Measurements from ENCODE around the gene HBE1. TPM values are rescaled to one million over a fixed set of nuclear protein-coding genes. Genes with fewer than 3 reads are reported as not detected.
"Not testable (repeated sequence)": the region's sequence is repeated elsewhere in the genome, so short reads cannot be mapped to it uniquely, and the experiment has no call there.

Gene HBE1
- total RNA-seq, 1 donor from 2014 or later, result not detected

DNA sequence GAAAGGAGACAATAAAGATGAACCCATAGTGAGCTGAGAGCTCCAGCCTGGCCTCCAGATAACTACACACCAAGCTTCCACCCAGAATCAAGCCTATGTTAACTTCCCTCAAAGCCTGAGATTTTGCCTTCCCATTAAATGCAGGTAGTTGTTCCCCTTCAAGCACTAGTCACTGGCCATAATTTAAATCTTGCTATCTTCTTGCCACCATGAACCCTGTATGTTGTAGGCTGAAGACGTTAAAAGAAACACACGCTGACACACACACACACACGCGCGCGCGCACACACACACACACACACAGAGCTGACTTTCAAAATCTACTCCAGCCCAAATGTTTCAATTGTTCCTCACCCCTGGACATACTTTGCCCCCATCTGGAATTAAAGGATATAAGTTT is 21.2 kb downstream of the HBE1 start:
- not testable (repeated sequence) for H3K4me3 Mint-ChIP-seq (ENCODE audit: unreplicated experiment); DNase-seq (ENCODE audit: low read depth); FAIRE-seq; H3K9me3 ChIP-seq (ENCODE audit: insufficient read depth, low read depth, low read length); H3K36me3 Mint-ChIP-seq (ENCODE audit: low read depth, unreplicated experiment); H3K9ac ChIP-seq (ENCODE audit: low read length); H3K79me2 ChIP-seq (ENCODE audit: insufficient read depth, low read length); H3K27ac Mint-ChIP-seq (ENCODE audit: unreplicated experiment); H3K27ac ChIP-seq (ENCODE audit: low read depth, low read length); H3K27me3 ChIP-seq (ENCODE audit: insufficient read depth, low read length); H3K9me3 Mint-ChIP-seq (ENCODE audit: unreplicated experiment); H2AFZ ChIP-seq (ENCODE audit: low read depth, low read length); H3K4me2 ChIP-seq (ENCODE audit: low read length); H3K4me1 ChIP-seq (ENCODE audit: insufficient read depth, low read length); H3K36me3 ChIP-seq (ENCODE audit: insufficient read depth, low read length); H4K20me1 ChIP-seq (ENCODE audit: insufficient read depth, low read length); H3K4me1 Mint-ChIP-seq (ENCODE audit: low read depth, unreplicated experiment); H3K27me3 Mint-ChIP-seq (ENCODE audit: low read depth, unreplicated experiment); H3K4me3 ChIP-seq (ENCODE audit: insufficient read depth, low read depth, low read length)

DNA sequence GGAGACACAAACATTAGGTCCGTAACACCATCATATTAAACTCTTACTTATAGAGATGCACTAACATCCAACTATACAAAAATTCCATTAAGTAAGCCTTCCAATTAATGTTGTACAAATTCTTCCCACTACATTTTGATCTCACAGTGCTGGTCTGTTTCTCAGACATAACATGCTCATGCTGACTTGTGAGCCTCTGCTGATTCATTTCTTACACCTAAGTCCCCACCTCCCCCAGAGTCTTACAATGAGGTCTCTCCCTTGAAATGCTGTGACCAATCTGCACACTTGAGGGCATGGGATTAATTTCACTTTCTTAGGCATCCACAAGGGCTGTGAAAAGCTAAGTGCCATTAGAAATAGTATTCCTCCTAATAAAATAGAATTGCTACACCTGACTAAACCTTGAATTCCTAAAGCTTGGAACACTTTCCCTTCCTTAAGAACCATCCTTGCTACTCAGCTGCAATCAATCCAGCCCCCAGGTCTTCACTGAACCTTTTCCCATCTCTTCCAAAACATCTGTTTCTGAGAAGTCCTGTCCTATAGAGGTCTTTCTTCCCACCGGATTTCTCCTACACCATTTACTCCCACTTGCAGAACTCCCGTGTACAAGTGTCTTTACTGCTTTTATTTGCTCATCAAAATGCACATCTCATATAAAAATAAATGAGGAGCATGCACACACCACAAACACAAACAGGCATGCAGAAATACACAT is 22.1 kb downstream of the HBE1 start:
- no peaks in the 10 kb centered on the region for H3K79me2 ChIP-seq (ENCODE audit: insufficient read depth, low read length)
- H4K20me1 ChIP-seq (ENCODE audit: insufficient read depth, low read length), result no peaks in the 10 kb centered on the region
- H3K4me3 ChIP-seq (ENCODE audit: insufficient read depth, low read depth, low read length), result no peak overlapping the region
- no peak for TF ChIP-seq EZH2 (IDR thresholded peaks at IDR 0.05; ENCODE audit: insufficient read depth, low read length)
- TF ChIP-seq, protein P1, sequence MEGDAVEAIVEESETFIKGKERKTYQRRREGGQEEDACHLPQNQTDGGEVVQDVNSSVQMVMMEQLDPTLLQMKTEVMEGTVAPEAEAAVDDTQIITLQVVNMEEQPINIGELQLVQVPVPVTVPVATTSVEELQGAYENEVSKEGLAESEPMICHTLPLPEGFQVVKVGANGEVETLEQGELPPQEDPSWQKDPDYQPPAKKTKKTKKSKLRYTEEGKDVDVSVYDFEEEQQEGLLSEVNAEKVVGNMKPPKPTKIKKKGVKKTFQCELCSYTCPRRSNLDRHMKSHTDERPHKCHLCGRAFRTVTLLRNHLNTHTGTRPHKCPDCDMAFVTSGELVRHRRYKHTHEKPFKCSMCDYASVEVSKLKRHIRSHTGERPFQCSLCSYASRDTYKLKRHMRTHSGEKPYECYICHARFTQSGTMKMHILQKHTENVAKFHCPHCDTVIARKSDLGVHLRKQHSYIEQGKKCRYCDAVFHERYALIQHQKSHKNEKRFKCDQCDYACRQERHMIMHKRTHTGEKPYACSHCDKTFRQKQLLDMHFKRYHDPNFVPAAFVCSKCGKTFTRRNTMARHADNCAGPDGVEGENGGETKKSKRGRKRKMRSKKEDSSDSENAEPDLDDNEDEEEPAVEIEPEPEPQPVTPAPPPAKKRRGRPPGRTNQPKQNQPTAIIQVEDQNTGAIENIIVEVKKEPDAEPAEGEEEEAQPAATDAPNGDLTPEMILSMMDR (IDR thresholded peaks at IDR 0.05; ENCODE audit: insufficient read depth, low read depth, low read length), result no peak
- DNase-seq (ENCODE audit: low read depth) (no peak), FAIRE-seq (no peak)
- Mint-ChIP-seq H3K27ac (ENCODE audit: unreplicated experiment) (no peak overlapping the region), H3K36me3 (ENCODE audit: low read depth, unreplicated experiment) (no peaks in the 10 kb centered on the region), H3K4me1 (ENCODE audit: low read depth, unreplicated experiment) (peaks cover 9% of the 10 kb centered on the region), H3K4me3 (ENCODE audit: unreplicated experiment) (no peak overlapping the region), H3K27me3 (ENCODE audit: low read depth, unreplicated experiment) (peaks cover under 1% of the 10 kb centered on the region), H3K9me3 (ENCODE audit: unreplicated experiment) (peaks cover 3% of the 10 kb centered on the region)
- no peaks in the 10 kb centered on the region for H3K4me1 ChIP-seq (ENCODE audit: insufficient read depth, low read length)
- no peak overlapping the region for H2AFZ ChIP-seq (ENCODE audit: low read depth, low read length)
- no peak overlapping the region for H3K4me2 ChIP-seq (ENCODE audit: low read length)
- no peak overlapping the region for H3K9ac ChIP-seq (ENCODE audit: low read length)
- no peaks in the 10 kb centered on the region for H3K27me3 ChIP-seq (ENCODE audit: insufficient read depth, low read length)
- H3K36me3 ChIP-seq (ENCODE audit: insufficient read depth, low read length), result no peaks in the 10 kb centered on the region
- no peak overlapping the region for H3K27ac ChIP-seq (ENCODE audit: low read depth, low read length)
- H3K9me3 ChIP-seq (ENCODE audit: insufficient read depth, low read depth, low read length), result no peaks in the 10 kb centered on the region

DNA sequence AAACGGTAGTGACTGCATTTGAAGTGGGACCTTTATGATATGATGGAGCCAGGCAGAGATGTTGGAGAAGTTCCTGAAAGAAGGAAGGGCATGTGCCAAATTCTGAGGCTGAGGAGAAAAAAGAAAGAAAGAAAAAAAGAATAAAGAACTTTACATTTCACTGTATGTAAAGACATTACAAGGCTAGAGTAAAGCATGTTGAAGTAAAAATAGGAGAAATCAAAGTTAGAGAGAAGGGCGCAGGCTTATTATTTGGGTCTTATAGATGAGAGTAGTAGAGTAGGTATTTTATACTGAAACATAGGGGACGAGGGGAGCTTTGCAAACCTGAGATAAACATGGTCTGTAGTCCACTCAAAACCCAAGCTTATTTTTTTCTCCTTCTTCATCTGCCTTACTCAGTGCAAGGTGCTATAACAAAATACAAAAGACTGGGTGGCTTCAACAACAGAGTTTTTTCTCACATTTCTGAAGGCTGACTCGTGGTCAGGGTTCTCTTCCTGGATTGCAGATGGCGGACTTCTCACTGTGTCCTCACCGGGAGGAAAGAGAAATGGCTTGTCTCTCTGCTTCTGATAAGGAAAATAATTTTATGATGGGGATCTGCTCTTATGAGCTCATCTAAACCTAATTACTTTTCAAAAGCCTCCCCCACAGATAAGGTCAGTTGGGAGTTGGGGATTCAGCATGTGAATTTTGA is 22.8 kb downstream of the HBE1 start:
- Mint-ChIP-seq H3K4me1 (ENCODE audit: low read depth, unreplicated experiment) (peaks cover 9% of the 10 kb centered on the region), H3K27me3 (ENCODE audit: low read depth, unreplicated experiment) (no peaks in the 10 kb centered on the region), H3K36me3 (ENCODE audit: low read depth, unreplicated experiment) (no peaks in the 10 kb centered on the region), H3K27ac (ENCODE audit: unreplicated experiment) (no peak overlapping the region), H3K9me3 (ENCODE audit: unreplicated experiment) (peaks cover 3% of the 10 kb centered on the region), H3K4me3 (ENCODE audit: unreplicated experiment) (no peak overlapping the region)
- no peak for FAIRE-seq
- H3K4me1 ChIP-seq (ENCODE audit: insufficient read depth, low read length), result no peaks in the 10 kb centered on the region
- H3K4me2 ChIP-seq (ENCODE audit: low read length), result no peak overlapping the region
- no peak overlapping the region for H2AFZ ChIP-seq (ENCODE audit: low read depth, low read length)
- no peak overlapping the region for H3K9ac ChIP-seq (ENCODE audit: low read length)
- no peak for DNase-seq (ENCODE audit: low read depth)
- no peak for TF ChIP-seq EZH2 (IDR thresholded peaks at IDR 0.05; ENCODE audit: insufficient read depth, low read length)
- TF ChIP-seq, protein P1 (IDR thresholded peaks at IDR 0.05; ENCODE audit: insufficient read depth, low read depth, low read length), result no peak
- H3K27me3 ChIP-seq (ENCODE audit: insufficient read depth, low read length), result no peaks in the 10 kb centered on the region
- no peak overlapping the region for H3K4me3 ChIP-seq (ENCODE audit: insufficient read depth, low read depth, low read length)
- H4K20me1 ChIP-seq (ENCODE audit: insufficient read depth, low read length), result no peaks in the 10 kb centered on the region
- H3K36me3 ChIP-seq (ENCODE audit: insufficient read depth, low read length), result no peaks in the 10 kb centered on the region
- H3K79me2 ChIP-seq (ENCODE audit: insufficient read depth, low read length), result no peaks in the 10 kb centered on the region
- H3K9me3 ChIP-seq (ENCODE audit: insufficient read depth, low read depth, low read length), result no peaks in the 10 kb centered on the region
- no peak overlapping the region for H3K27ac ChIP-seq (ENCODE audit: low read depth, low read length)
